ENCODE results near the gene DHX58. TPM values are rescaled to one million over a fixed set of nuclear protein-coding genes. Genes with fewer than 3 reads are reported as not detected.

Gene DHX58
- total RNA-seq, 4 donors from 2014 or later, result 3.9 to 10.4 (median 8.9) TPM

DNA sequence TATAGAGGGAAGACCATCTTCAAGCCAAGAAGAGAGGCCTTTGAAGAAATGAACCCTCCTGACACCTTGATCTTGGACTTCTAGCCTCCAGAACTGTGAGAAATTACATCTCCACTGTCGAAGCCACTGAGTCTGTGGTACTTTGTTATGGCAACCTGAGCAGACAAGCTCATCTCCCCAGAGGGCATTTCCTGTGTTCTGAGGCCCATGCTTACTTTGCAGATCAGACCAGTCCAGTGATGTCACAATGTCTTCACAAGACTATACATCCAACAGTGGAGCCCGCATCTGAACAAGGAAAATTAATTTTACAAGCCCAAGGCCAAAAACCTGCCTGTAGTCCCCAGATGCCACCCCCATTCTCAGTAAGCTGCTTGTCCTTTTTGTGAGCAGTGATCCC is 47.3 kb downstream of the DHX58 start:
- intact Hi-C loops (cut with DNase I), result loop anchor here (5.0 kb wide), 1 partner anchor 52 kb away; no protein-coding TSS in a partner anchor
- peaks cover 0 to 21% (median 0%) of the 10 kb centered on the region in 4 donors for H3K27me3 ChIP-seq
- H3K4me3 ChIP-seq, result no peak overlapping the region
- H3K36me3 ChIP-seq, result no peaks in the 10 kb centered on the region
- no peak overlapping the region for H3K27ac ChIP-seq
- no peaks in the 10 kb centered on the region for H3K9me3 ChIP-seq
- TF ChIP-seq POLR2A (IDR thresholded peaks at IDR 0.05), result no peak
- no peak for TF ChIP-seq CTCF (IDR thresholded peaks at IDR 0.05)
- no peak for DNase-seq
- WGBS, 2 donors, result 62 to 67% methylated on average over 2 of the region's 2 CpGs
- peaks cover 0 to 9% (median 0%) of the 10 kb centered on the region in 3 donors for H3K4me1 ChIP-seq

DNA sequence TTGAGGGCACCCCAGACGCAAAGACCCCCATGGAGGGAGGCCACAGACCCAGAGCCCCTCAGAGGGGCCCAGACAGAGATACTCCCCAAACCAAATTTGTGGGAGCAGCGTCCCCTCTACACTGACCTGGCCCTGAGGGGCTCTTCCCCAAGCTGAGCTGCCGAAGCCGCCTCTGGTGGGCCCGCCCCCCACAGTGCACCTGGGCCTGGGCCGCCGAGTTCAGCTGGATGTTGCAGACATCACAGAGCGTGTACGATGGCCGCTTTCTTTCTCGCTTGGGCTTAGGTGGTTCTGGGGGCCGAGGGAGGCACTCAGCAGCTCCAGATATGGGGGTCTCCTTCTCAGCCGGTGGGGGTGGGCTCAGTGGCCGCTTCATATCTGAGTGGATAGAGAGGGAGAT is 49.8 kb downstream of the DHX58 start:
- intact Hi-C loops (cut with DNase I), result no loop called here
- Histone ChIP-seq H3K36me3 (no peaks in the 10 kb centered on the region), H3K9me3 (no peaks in the 10 kb centered on the region), H3K27ac (no peak overlapping the region), H3K4me3 (no peak overlapping the region), H3K27me3 (peaks cover 0 to 11% (median 0%) of the 10 kb centered on the region in 4 donors), H3K4me1 (peaks cover 0 to 5% (median 5%) of the 10 kb centered on the region in 3 donors)
- DNase-seq, result no peak
- TF ChIP-seq POLR2A (IDR thresholded peaks at IDR 0.05), result no peak
- TF ChIP-seq CTCF (IDR thresholded peaks at IDR 0.05), result no peak
- WGBS, 2 donors, result 83% methylated on average over 7 of the region's 14 CpGs; no CpG with 5 or more reads in 1 of the 2 donors

- Histone ChIP-seq H3K36me3 (no peaks in the 10 kb centered on the region), H3K27me3 (peaks cover 0 to 7% (median 0%) of the 10 kb centered on the region in 4 donors), H3K27ac (no peak overlapping the region), H3K9me3 (no peaks in the 10 kb centered on the region), H3K4me3 (no peak overlapping the region), H3K4me1 (peaks cover 0 to 5% (median 0%) of the 10 kb centered on the region in 3 donors)
- no peak for DNase-seq
- 70 to 74% methylated on average over 3 to 4 of the region's 5 CpGs for WGBS, 2 donors
- TF ChIP-seq POLR2A (IDR thresholded peaks at IDR 0.05), result no peak
- TF ChIP-seq CTCF (IDR thresholded peaks at IDR 0.05), result no peak
- intact Hi-C loops (cut with DNase I), result no loop called here
Observed at GRCh38 chr17:42061646-42062487, 50.6 kb downstream of the DHX58 start.

DNA sequence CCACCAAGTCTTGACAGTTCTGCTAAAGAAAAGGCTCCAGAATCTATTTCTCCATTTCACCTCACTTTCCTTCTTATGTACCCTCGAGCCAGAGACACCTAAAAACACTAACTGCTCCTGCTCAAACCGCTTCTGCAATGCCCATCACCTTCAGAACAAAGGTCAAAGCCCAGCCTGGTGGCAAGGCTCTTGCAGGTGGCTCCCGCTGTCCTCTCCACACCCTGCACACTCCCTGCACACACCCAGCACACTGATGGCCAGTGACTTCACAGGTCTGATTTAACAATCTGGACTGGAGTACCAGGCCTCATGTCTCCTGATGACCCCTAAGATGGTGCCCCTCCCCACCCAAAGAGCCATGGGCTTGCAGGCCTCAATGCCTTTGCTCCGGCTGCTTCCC is 52.3 kb downstream of the DHX58 start:
- intact Hi-C loops (cut with DNase I), result no loop called here
- peaks cover 0 to 5% (median 0%) of the 10 kb centered on the region in 3 donors for H3K4me1 ChIP-seq
- peaks cover 0 to 18% (median 0%) of the 10 kb centered on the region in 4 donors for H3K27me3 ChIP-seq
- TF ChIP-seq CTCF (IDR thresholded peaks at IDR 0.05) (no peak), POLR2A (IDR thresholded peaks at IDR 0.05) (no peak)
- H3K27ac ChIP-seq, result no peak overlapping the region
- no peak overlapping the region for H3K4me3 ChIP-seq
- 80 to 83% methylated on average over 4 of the region's 4 CpGs for WGBS, 2 donors
- H3K36me3 ChIP-seq, result no peaks in the 10 kb centered on the region
- H3K9me3 ChIP-seq, result no peaks in the 10 kb centered on the region
- DNase-seq, result no peak

DNA sequence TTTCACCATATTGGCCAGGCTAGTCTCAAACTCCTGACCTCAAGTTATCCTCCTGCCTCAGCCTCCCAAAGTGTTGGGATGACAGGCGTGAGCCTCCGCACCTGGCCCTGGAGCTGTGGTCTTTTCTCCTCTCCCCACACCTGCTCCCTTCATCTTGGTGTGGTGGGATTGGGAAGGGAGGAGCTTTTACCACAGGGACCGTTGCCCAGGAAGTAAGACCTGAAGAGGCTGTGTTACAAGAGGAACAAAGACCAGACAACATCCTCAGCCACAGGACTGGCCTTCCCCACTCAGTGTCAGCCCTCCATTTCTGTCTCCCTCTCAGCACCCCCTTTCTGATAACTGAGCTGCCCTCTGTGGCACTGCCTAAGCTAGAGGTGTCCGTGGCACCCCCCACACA is 52.7 kb downstream of the DHX58 start:
- no peak overlapping the region for H3K27ac ChIP-seq
- 40 to 58% methylated on average over 3 to 4 of the region's 4 CpGs for WGBS, 2 donors
- no peak for DNase-seq
- no peak for TF ChIP-seq CTCF (IDR thresholded peaks at IDR 0.05)
- TF ChIP-seq POLR2A (IDR thresholded peaks at IDR 0.05), result no peak
- no peaks in the 10 kb centered on the region for H3K36me3 ChIP-seq
- no peak overlapping the region for H3K4me3 ChIP-seq
- no peaks in the 10 kb centered on the region for H3K9me3 ChIP-seq
- H3K27me3 ChIP-seq, result peaks cover 0 to 22% (median 0%) of the 10 kb centered on the region in 4 donors
- intact Hi-C loops (cut with DNase I), result no loop called here
- peaks cover 0 to 5% (median 0%) of the 10 kb centered on the region in 3 donors for H3K4me1 ChIP-seq

Measured in esophagus squamous epithelium (tissue), 5 donors.